GDM1 (cell line): Measurements from ENCODE around the gene DARS2.
"Not testable (repeated sequence)": the region's sequence is repeated elsewhere in the genome, so short reads cannot be mapped to it uniquely, and the experiment has no call there.

Experiments used
- DNase-seq: peaks from one replicate; lab custom pipeline; 2025; lab: John Stamatoyannopoulos, UW

Gene DARS2, protein sequence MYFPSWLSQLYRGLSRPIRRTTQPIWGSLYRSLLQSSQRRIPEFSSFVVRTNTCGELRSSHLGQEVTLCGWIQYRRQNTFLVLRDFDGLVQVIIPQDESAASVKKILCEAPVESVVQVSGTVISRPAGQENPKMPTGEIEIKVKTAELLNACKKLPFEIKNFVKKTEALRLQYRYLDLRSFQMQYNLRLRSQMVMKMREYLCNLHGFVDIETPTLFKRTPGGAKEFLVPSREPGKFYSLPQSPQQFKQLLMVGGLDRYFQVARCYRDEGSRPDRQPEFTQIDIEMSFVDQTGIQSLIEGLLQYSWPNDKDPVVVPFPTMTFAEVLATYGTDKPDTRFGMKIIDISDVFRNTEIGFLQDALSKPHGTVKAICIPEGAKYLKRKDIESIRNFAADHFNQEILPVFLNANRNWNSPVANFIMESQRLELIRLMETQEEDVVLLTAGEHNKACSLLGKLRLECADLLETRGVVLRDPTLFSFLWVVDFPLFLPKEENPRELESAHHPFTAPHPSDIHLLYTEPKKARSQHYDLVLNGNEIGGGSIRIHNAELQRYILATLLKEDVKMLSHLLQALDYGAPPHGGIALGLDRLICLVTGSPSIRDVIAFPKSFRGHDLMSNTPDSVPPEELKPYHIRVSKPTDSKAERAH

GRCh38 chr1:173824315-173825081 is at the start of gene DARS2, which contains the start of gene CENPL:
TSS of gene DARS2 (plus strand) at chr1:173824673. CDS start at chr1:173825230, 557 bp downstream.
TSS of gene CENPL (minus strand) at chr1:173824883. CDS start at chr1:173811299, 13,584 bp downstream.
- peak; percentile 96 for DNase-seq

DNA sequence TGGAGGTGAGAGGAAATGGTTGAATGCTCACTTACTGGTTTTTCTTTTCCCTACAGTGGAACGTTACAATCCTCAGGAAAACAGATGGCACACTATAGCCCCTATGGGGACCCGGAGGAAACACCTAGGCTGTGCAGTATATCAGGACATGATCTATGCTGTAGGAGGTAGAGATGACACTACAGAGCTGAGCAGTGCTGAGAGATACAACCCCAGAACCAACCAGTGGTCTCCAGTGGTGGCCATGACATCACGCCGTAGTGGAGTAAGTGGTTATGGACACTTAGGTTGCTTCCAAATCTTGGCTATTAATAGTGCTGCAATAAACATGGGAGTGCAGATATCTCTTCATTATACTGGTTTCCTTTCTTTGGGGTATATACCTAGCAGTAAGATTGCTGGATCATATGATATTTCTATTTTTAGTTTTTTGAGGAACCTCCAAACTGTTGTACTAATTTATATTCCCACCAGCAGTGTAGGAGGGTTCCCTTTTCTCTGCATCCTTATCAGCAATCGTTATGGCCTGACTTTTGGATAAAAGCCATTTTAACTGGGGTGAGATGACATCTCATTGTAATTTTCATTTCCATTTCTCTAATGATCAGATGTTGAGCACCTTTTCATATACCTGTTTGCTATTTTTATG is 48.8 kb upstream of the DARS2 start:
- no peak for DNase-seq

DNA sequence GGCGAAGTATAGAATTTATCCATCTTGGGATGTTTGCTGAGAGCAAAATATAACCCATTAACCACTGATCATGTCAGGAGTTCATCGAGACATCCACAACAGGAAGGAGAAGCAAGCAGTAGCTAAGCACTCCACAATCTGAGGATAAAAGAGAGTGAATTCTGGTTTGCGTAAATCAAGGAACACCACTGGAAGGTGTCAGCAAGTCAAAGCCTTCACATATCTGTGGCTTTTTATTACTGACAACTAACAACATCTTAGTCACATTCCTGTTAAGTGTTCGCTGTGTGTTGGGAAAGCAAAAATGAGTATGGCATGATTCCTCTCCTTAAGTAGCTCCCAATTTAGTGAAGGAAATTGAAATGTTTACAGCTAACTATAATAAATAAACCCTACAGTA is 44.5 kb upstream of the DARS2 start:
- DNase-seq: no peak

GRCh38 chr1:173784997-173785396 is 39.5 kb upstream of the DARS2 start:
- no peak for DNase-seq

- no peak for DNase-seq
Measured at GRCh38 chr1:173789841-173790240, 34.6 kb upstream of the DARS2 start.

- DNase-seq: no peak
Measured at GRCh38 chr1:173798078-173798477, 26.4 kb upstream of the DARS2 start.

GRCh38 chr1:173799995-173800394 is 24.5 kb upstream of the DARS2 start:
- DNase-seq: not testable (repeated sequence)

- DNase-seq: no peak
Measured at GRCh38 chr1:173802961-173803360, 21.5 kb upstream of the DARS2 start.

- not testable (repeated sequence) for DNase-seq
Measured at GRCh38 chr1:173813654-173814053, 10.8 kb upstream of the DARS2 start.

DNA sequence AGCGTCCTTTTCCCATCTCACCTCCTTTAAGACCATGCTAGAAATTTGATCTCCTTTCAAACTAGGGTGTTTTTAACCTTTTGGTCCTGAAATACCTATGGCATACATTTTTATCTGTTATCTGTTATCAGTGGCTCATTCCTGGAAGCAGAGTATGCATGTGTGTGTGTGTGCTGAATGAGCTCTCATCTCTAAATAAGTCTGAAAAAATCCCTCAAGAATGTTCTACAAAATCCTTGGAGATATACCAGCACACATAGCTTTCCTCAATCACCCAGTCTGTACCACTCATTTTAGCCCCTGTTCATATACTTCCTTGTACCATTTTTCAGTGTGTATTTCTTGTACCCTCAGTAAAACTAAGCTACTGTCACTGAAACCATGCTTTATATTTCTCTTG is 6.0 kb upstream of the DARS2 start:
- no peak for DNase-seq

- DNase-seq: no peak
Measured at GRCh38 chr1:173821680-173822079, 2.8 kb upstream of the DARS2 start.

- DNase-seq: no peak
Measured at GRCh38 chr1:173823781-173824314, 625 bp upstream of the DARS2 start.

GRCh38 chr1:173827611-173828010 is 3.1 kb downstream of the DARS2 start:
- DNase-seq: no peak

GRCh38 chr1:173832748-173833147 is 8.3 kb downstream of the DARS2 start:
- DNase-seq: no peak

GRCh38 chr1:173852105-173852504 is 27.6 kb downstream of the DARS2 start:
- no peak for DNase-seq

GRCh38 chr1:173853074-173853473 is 28.6 kb downstream of the DARS2 start:
- no peak for DNase-seq

DNA sequence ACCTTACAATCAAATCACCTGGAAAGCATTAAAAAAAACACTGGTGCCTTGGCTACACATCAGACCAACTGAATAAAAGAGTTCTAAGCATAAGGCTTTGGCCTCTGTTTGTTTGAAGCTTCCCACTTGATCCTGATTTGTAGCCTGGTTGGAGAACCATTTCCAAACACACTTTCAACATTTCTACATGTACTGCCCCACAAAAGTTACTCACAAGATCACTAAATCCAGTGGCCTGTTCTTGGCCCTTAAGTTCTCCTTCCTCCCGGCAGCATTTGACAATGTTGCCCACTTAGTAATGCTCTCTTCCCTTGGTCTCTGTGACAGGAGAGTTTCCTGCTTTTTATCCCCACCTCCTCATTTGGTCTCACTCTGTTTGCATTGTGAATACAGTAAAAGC is 31.5 kb downstream of the DARS2 start:
- no peak for DNase-seq

- DNase-seq: no peak
Measured at GRCh38 chr1:173856903-173857302, 32.4 kb downstream of the DARS2 start.

DNA sequence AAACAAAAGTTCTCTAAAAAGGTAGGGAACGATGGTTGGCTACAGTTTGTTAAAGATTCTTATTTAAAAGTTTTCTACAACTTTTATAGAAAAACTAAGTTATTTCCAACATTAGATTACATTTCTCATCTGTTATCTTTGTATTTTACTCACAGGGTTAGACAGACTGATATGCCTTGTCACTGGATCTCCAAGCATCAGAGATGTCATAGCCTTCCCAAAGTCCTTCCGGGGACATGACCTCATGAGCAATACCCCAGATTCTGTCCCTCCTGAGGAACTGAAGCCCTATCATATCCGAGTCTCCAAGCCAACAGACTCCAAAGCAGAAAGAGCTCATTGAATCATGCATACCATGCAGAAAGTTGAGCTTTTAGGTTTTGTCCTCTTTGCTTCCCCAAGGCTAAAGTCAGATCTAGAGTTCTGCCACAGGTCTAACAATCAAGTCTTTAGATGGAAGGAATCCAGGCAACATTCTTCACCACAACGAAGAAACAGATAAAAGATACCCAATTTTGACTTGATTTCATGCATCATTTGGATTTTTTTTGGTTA is 33.0 kb downstream of the DARS2 start:
- no peak for DNase-seq

- DNase-seq: not testable (repeated sequence)
Measured at GRCh38 chr1:173859547-173859946, 35.1 kb downstream of the DARS2 start.

DNA sequence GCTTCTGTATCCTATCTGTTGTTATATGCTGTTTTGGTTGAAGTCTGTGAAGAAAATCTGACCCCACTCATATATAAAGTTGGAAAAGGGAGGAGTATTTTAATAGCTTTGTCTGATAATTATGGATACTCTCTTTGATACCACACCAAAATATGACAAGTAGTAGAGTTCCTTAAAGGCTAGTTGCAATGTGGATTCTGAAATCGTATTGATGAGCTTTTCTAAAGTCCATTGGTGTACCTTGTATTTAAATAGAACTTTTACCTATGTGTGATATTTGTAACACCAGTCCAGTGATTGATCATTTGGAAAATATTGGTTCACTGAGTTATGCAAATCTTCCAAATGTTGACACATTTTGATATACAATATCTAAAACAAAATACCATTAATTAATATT is 35.6 kb downstream of the DARS2 start:
- DNase-seq: no peak
